Transverse colon (tissue), 4 donors: ENCODE data around the gene LIMS1. TPM values are rescaled to one million over a fixed set of nuclear protein-coding genes. Genes with fewer than 3 reads are reported as not detected.
A peak's percentile ranks its signal among the peaks of the same experiment; 100 is the strongest.

ENCODE experiments used
- DNase-seq: peaks from one replicate; pipeline ENCODE4 v3.0.0-alpha.2; 2019
- H3K27ac ChIP-seq, 4 donors: fragments of 200-600 bp; sonication (generic); 2 replicates each; pipeline ENCODE4 v1.5.1; 2016 to 2018; ENCODE audit warnings: inconsistent platforms in 4 of 4
- H3K27me3 ChIP-seq: fragments of 200-600 bp; sonication (generic); 2 replicates; pipeline ENCODE4 v1.5.1; 2017; ENCODE audit warnings: inconsistent platforms
- H3K36me3 ChIP-seq, 4 donors: fragments of 200-600 bp; sonication (generic); 2 replicates each; pipeline ENCODE4 v1.5.1; 2017 to 2019; ENCODE audit warnings: inconsistent platforms in 4 of 4
- H3K4me1 ChIP-seq, 4 donors: fragments of 200-600 bp; sonication (generic); 2 replicates each; pipeline ENCODE4 v1.5.1; 2017 to 2020; ENCODE audit warnings: inconsistent platforms in 4 of 4
- H3K4me3 ChIP-seq, 4 donors: fragments of 200-600 bp; sonication (generic); 1 replicate in 1 of 4; 2 replicates in 3 of 4; pipeline versions ENCODE4 v1.5.1 to v1.6.1; 2017 to 2019; ENCODE audit warnings: inconsistent platforms in 4 of 4
- H3K9me3 ChIP-seq, 2 donors: fragments of 200-600 bp; sonication (generic); 2 replicates each; pipeline ENCODE4 v1.5.1; 2017 to 2019; ENCODE audit warnings: inconsistent platforms in 2 of 2
- CTCF ChIP-seq, 5 experiments: fragments of 200-600 bp in 3 of 5; fragments of 450-650 bp in 2 of 5; sonication (generic) in 3 of 5; IDR thresholded peaks; 1 replicate in 2 of 5; 2 replicates in 3 of 5; pipeline ENCODE4 v1.5.1; 2016 to 2017; ENCODE audit warnings: antibody characterized with exemption in 5 of 5, inconsistent platforms in 3 of 5, mild to moderate bottlenecking in 2 of 5, moderate library complexity in 1 of 5
- EP300 ChIP-seq: sonication (generic); formaldehyde crosslinking; IDR thresholded peaks from one replicate; pipeline ENCODE4 v1.6.1; 2017; ENCODE audit warnings: antibody characterized with exemption, low read depth
- POLR2A ChIP-seq: fragments of 450-650 bp; IDR thresholded peaks from one replicate; pipeline ENCODE4 v1.6.1; 2016; ENCODE audit warnings: antibody characterized with exemption, mild to moderate bottlenecking, moderate library complexity
- POLR2AphosphoS5 ChIP-seq, 3 donors: sonication (generic); formaldehyde crosslinking; IDR thresholded peaks; one replicate each; pipeline ENCODE4 v1.6.1; 2016; ENCODE audit warnings: antibody characterized with exemption in 3 of 3
- WGBS, 2 donors: methylation state at CpG; one replicate each; pipeline ENCODE4 v1.1.5; 2018; ENCODE audit warnings: low coverage in 1 of 2; 5-methylcytosine and 5-hydroxymethylcytosine counted together
- in situ Hi-C, 4 donors: fragments of 200-750 bp; cut with MboI; loops; one replicate each; pipeline versions ENCODE4 v1.15.0 to v1.15.1; 2017; ENCODE audit warnings: low sequenced_read_pairs in 3 of 4, low pct_ligation_motif_present in 1 of 4, low pct_unique_long_range_greater_than_20kb in 1 of 4
- intact Hi-C: fragments of 100-400 bp; cut with DNase I; formaldehyde crosslinking; loops from one replicate; pipeline ENCODE4 v1.15.1; 2023; ENCODE audit warnings: low total_unique reads
- total RNA-seq, 4 donors: library from RNA; depleted of rRNA; stranded (reverse); fragments of >200 nt; gene quantifications; one replicate each; pipeline ENCODE4 v1.1.0, GENCODE V29; 2016

LIMS1 gene
- total RNA-seq, 4 donors from 2014 or later = 4.5 to 41.0 (median 24.1) TPM

- TF ChIP-seq POLR2AphosphoS5 (IDR thresholded peaks at IDR 0.05) (no peak), EP300 (no peak), CTCF (IDR thresholded peaks at IDR 0.05) (no peak), POLR2A (no peak)
- H3K4me1 ChIP-seq = peaks cover 4 to 66% (median 26%) of the 10 kb centered on the region in 4 donors
These were observed 41.1 kb downstream of the LIMS1 start for GRCh38 chr2:108575132-108575966.

GRCh38 chr2:108577099-108577498 lies 42.8 kb downstream of the LIMS1 start:
- H3K27ac ChIP-seq = no peak overlapping the region
- no peak for TF ChIP-seq POLR2A
- TF ChIP-seq POLR2AphosphoS5 (IDR thresholded peaks at IDR 0.05) = no peak
- TF ChIP-seq CTCF (IDR thresholded peaks at IDR 0.05) = no peak
- no peak for TF ChIP-seq EP300
- no peaks in the 10 kb centered on the region for H3K27me3 ChIP-seq
- intact Hi-C loops = no loop called here
- no peaks in the 10 kb centered on the region for H3K9me3 ChIP-seq
- no peak overlapping the region for H3K4me3 ChIP-seq
- H3K4me1 ChIP-seq = peaks cover 4 to 68% (median 22%) of the 10 kb centered on the region in 4 donors
- no peaks in the 10 kb centered on the region for H3K36me3 ChIP-seq
- no peak for DNase-seq
- in situ Hi-C loops = loop anchor here in 3 of 4 donors (25.0 kb wide), 3 partner anchors 115 to 365 kb away; no protein-coding TSS in a partner anchor
- WGBS, 2 donors = 94 to 99% methylated on average over 8 to 9 of the region's 9 CpGs

More at GRCh38 chr2:108575132-108575966, 41.1 kb downstream of the LIMS1 start:
- intact Hi-C loops = no loop called here
- 57 to 63% methylated on average over 5 to 7 of the region's 7 CpGs for WGBS, 2 donors
- Histone ChIP-seq H3K4me3 (no peak overlapping the region), H3K27me3 (no peaks in the 10 kb centered on the region), H3K27ac (peak overlapping the region in 2 of 4 donors; percentile 28 to 52), H3K36me3 (no peaks in the 10 kb centered on the region), H3K9me3 (no peaks in the 10 kb centered on the region)
- in situ Hi-C loops = loop anchor here in 3 of 4 donors (25.0 kb wide), 3 partner anchors 113 to 363 kb away; no protein-coding TSS in a partner anchor
- DNase-seq = no peak

GRCh38 chr2:108579623-108580022 lies 45.4 kb downstream of the LIMS1 start:
- TF ChIP-seq CTCF (IDR thresholded peaks at IDR 0.05) (no peak), EP300 (no peak), POLR2A (no peak), POLR2AphosphoS5 (IDR thresholded peaks at IDR 0.05) (no peak)
- Histone ChIP-seq H3K9me3 (no peaks in the 10 kb centered on the region), H3K4me3 (no peak overlapping the region), H3K4me1 (peaks cover 5 to 48% (median 19%) of the 10 kb centered on the region in 4 donors), H3K36me3 (no peaks in the 10 kb centered on the region), H3K27ac (peak overlapping the region; percentile 0 to 36 (median 12)), H3K27me3 (no peaks in the 10 kb centered on the region)
- intact Hi-C loops = loop anchor here (10.0 kb wide), 1 partner anchor 235 kb away; no protein-coding TSS in a partner anchor
- in situ Hi-C loops = loop anchor here (10.0 to 25.0 kb wide), 5 partner anchors 45 to 367 kb away; partner anchors contain the start of gene LIMS1 (in 1 of the 4)
- WGBS, 2 donors = 57 to 63% methylated on average over 1 to 6 of the region's 6 CpGs
- no peak for DNase-seq

GRCh38 chr2:108580050-108580449 lies 45.8 kb downstream of the LIMS1 start:
- no peak for TF ChIP-seq POLR2A
- in situ Hi-C loops = loop anchor here (10.0 to 25.0 kb wide), 5 partner anchors 45 to 368 kb away; partner anchors contain the start of gene LIMS1 (in 1 of the 4)
- WGBS, 2 donors = 58 to 71% methylated on average over 1 of the region's 1 CpG
- Histone ChIP-seq H3K27ac (peak overlapping the region; percentile 0 to 36 (median 12)), H3K4me3 (no peak overlapping the region), H3K36me3 (no peaks in the 10 kb centered on the region), H3K9me3 (no peaks in the 10 kb centered on the region), H3K27me3 (no peaks in the 10 kb centered on the region), H3K4me1 (peaks cover 5 to 43% (median 19%) of the 10 kb centered on the region in 4 donors)
- intact Hi-C loops = loop anchor here (10.0 kb wide), 1 partner anchor 235 kb away; no protein-coding TSS in a partner anchor
- no peak for DNase-seq
